Kidney (tissue), 14 donors: ENCODE data around the gene SIRPA. TPM values are rescaled to one million over a fixed set of nuclear protein-coding genes. Genes with fewer than 3 reads are reported as not detected.
A peak's percentile ranks its signal among the peaks of the same experiment; 100 is the strongest.

Experiments used
- DNase-seq, 5 donors: peaks; one replicate each; pipeline ENCODE4 v3.0.0-alpha.2; 2013 to 2020
- FAIRE-seq: peaks from 2 replicates; lab custom pipeline; 2012; peaks lifted over from hg19 to GRCh38; lab: Jason Lieb, UNC
- H3K27ac ChIP-seq, 2 donors: one replicate each; pipeline ENCODE4 v1.7.0; 2013; ENCODE audit warnings: low read depth in 2 of 2, low read length in 2 of 2, inconsistent platforms in 1 of 2
- H3K27me3 ChIP-seq: one replicate; pipeline ENCODE4 v1.7.1; 2013; ENCODE audit warnings: low read length, inconsistent platforms; ENCODE audit not compliant: control insufficient read depth, insufficient read depth
- H3K36me3 ChIP-seq, 3 donors: one replicate each; pipeline versions ENCODE4 v1.7.0 to v1.7.1; 2013; ENCODE audit warnings: low read length in 3 of 3, control low read depth in 1 of 3, inconsistent platforms in 1 of 3; ENCODE audit not compliant: insufficient read depth in 3 of 3, control insufficient read depth in 2 of 3
- H3K4me1 ChIP-seq, 3 donors: one replicate each; pipeline versions ENCODE4 v1.7.0 to v1.7.1; 2013; ENCODE audit warnings: low read length in 3 of 3, inconsistent platforms in 1 of 3, low read depth in 1 of 3; ENCODE audit not compliant: control insufficient read depth in 2 of 3, insufficient read depth in 2 of 3
- H3K4me3 ChIP-seq, 3 donors: one replicate each; pipeline versions ENCODE4 v1.7.0 to v1.8.1; 2013; ENCODE audit warnings: low read length in 3 of 3, control low read depth in 1 of 3, inconsistent platforms in 1 of 3
- H3K9ac ChIP-seq, 3 donors: one replicate each; pipeline versions ENCODE4 v1.7.0 to v1.7.1; 2013; ENCODE audit warnings: low read length in 3 of 3, control low read depth in 1 of 3, inconsistent platforms in 1 of 3
- H3K9me3 ChIP-seq, 3 donors: one replicate each; pipeline versions ENCODE4 v1.7.0 to v1.7.1; 2013; ENCODE audit warnings: low read length in 3 of 3, control low read depth in 1 of 3, inconsistent platforms in 1 of 3; ENCODE audit not compliant: control insufficient read depth in 2 of 3, insufficient read depth in 1 of 3
- intact Hi-C: fragments of 100-400 bp; cut with DNase I; formaldehyde crosslinking; loops from one replicate; pipeline ENCODE4 v1.11.1; 2022
- polyA plus RNA-seq: library from polyadenylated mRNA; stranded (reverse); fragments of 350-450 nt; fragmentation: Illumina TruSeq; extraction: RNeasy Lipid Tissue Mini Kit (QIAGEN cat#74804); gene quantifications from one replicate; pipeline ENCODE4 v1.2.3, GENCODE V29; 2014; ENCODE audit warnings: low read depth, low replicate concordance; ENCODE audit not compliant: insufficient read depth
- total RNA-seq: library from RNA; stranded (reverse); fragmentation: NEBNext Ultra II Directional; extraction: Animal tissue kit (Norgen Biotek cat#: 25700); gene quantifications from one replicate; pipeline ENCODE4 v1.2.1, GENCODE V29; 2021
- TF ChIP-seq, protein P1 (sequence below): IDR thresholded peaks from 3 replicates; pipeline ENCODE4 v1.5.1; 2012; ENCODE audit warnings: mild to moderate bottlenecking, moderate library complexity, borderline replicate concordance; ENCODE audit not compliant: insufficient read depth; ENCODE audit errors: extremely low read depth
- donor health status: control.
- donor health status: control.
- donor health status: control.
- donor health status: control.
- donor health status: control.
- donor health status: DM: yes; HTN: yes; CAD: no.
- donor health status: Normal renal cell carcinoma (clear cell type).

Gene SIRPA
- total and polyA plus RNA-seq, 2 donors from 2014 or later, result 24.7 to 46.6 TPM

DNA sequence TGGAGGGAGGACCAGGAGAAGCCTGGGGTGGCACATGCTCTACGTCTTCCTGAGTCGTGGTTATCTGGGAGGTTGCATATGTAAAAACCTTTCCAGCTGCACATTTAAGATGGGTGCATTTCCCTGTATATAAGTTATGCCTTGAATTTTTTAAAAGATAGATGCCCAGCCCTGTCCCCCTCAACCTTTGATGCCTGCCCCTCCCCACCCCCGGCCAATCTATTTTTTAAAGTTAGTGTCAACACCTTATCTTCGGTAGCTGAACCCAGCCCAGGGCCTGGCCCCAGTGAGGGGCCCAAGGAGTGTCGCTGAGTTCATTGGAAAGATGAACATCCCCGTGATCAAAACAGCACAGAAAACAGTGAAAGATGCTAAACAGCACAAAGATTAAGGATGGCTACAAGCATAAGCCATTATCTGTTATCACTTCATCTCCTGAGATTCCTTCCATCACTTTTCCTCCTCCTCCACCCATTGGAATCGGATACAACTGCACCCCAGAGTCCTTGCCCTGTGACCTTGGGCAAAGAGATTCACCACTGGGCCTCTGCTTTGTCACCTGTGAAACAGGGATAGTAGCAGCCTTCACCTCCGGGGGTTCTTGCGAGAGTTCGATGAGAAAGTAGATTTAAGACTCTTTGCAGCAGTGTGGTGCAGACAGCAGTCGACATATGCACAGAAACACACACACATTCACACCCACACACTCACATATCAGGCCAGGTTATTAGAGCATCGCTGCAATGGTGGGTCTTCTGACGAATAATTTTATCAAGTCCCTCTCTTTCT is 47.5 kb downstream of the SIRPA start:
- intact Hi-C loops, result no loop called here
- FAIRE-seq (no peak), DNase-seq (peak in 1 of 5 donors; percentile 15)
- H3K36me3 ChIP-seq, result no peaks in the 10 kb centered on the region
- H3K4me3 ChIP-seq, result no peak overlapping the region
- H3K9me3 ChIP-seq, result no peaks in the 10 kb centered on the region
- H3K4me1 ChIP-seq, result peaks cover 0 to 18% (median 16%) of the 10 kb centered on the region in 3 donors
- no peak overlapping the region for H3K27ac ChIP-seq
- peaks cover 2% of the 10 kb centered on the region for H3K27me3 ChIP-seq
- TF ChIP-seq, protein P1, sequence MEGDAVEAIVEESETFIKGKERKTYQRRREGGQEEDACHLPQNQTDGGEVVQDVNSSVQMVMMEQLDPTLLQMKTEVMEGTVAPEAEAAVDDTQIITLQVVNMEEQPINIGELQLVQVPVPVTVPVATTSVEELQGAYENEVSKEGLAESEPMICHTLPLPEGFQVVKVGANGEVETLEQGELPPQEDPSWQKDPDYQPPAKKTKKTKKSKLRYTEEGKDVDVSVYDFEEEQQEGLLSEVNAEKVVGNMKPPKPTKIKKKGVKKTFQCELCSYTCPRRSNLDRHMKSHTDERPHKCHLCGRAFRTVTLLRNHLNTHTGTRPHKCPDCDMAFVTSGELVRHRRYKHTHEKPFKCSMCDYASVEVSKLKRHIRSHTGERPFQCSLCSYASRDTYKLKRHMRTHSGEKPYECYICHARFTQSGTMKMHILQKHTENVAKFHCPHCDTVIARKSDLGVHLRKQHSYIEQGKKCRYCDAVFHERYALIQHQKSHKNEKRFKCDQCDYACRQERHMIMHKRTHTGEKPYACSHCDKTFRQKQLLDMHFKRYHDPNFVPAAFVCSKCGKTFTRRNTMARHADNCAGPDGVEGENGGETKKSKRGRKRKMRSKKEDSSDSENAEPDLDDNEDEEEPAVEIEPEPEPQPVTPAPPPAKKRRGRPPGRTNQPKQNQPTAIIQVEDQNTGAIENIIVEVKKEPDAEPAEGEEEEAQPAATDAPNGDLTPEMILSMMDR, result no peak
- no peak overlapping the region for H3K9ac ChIP-seq

DNA sequence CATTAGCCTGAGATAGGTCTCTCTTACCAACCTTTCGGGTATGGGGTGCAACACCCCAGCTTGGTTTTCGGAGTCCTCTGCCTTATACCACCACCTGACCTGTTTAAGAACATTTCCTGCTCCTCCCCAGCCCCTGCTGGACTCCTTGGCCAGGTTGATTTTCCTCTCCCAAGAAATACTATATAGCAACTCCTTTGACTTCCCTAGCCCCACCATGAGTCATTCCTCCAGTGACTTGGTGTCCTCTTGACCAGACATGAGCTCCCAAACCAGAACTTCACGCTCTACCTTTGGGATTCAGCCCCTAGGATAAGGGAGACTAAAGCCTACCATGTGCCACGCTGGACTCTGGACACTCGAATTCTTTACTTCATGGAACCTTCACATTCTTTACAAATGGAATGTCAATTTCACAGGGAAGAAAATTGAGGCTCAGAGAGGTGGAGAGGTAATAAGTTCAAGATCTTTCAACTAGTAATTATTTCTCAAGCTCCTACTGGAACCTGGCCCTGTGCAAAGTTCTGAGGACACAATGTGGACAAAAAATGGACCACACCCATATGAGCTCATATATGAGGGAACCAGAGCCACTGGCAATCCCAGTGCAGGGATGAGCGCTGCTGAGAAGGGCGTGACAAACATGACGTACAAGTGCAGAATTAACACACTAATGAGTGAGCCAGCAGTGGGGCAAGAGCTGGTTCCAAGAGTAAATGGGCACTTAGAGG is 48.2 kb downstream of the SIRPA start:
- H3K36me3 ChIP-seq, result no peaks in the 10 kb centered on the region
- no peak for DNase-seq
- H3K4me1 ChIP-seq, result peaks cover 0 to 18% (median 16%) of the 10 kb centered on the region in 3 donors
- no peaks in the 10 kb centered on the region for H3K9me3 ChIP-seq
- no peak overlapping the region for H3K27ac ChIP-seq
- no peak overlapping the region for H3K4me3 ChIP-seq
- FAIRE-seq, result no peak
- peaks cover 2% of the 10 kb centered on the region for H3K27me3 ChIP-seq
- intact Hi-C loops, result no loop called here
- TF ChIP-seq, protein P1, result no peak
- H3K9ac ChIP-seq, result no peak overlapping the region

DNA sequence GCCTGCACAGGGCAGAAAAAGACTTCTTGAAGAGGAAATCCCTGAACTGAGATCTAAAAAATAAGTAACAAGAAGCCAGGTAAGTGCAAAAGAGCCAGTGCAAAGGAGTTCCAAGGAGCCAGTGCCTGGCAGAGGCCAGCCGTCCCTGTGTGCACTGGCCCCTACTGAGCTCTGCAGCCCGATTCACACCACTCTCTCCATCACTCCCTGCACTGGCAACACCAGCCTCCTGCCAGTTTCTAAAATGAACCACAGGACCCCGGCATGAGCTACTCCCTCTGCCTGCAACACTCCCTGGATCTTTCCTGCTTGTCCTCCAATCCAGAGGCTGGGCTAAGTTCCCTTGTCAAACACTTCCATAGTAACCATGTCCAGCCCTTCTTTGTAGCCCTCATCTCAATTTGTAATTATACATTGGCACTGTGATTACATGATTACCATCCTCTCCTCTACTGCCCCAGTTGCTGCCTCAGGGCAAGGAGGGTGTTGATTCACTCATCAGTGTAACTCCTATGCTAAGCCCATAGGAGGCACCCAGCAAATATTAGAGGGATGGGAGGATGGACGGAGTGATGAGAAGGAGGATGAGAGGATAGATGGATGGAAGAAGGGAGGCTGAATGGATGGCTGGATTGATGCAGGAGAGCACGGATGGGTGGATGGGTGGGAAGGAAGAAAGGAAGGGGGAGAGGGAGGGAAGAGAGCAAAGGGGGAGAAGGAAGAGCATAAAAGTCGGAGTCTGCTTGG is 49.3 kb downstream of the SIRPA start:
- Histone ChIP-seq H3K27me3 (peaks cover 2% of the 10 kb centered on the region), H3K36me3 (no peaks in the 10 kb centered on the region), H3K4me1 (peaks cover 0 to 18% (median 16%) of the 10 kb centered on the region in 3 donors), H3K4me3 (no peak overlapping the region), H3K9me3 (no peaks in the 10 kb centered on the region), H3K9ac (no peak overlapping the region), H3K27ac (peak overlapping the region in 1 of 2 donors; percentile 48)
- FAIRE-seq, result no peak
- TF ChIP-seq, protein P1, result no peak
- intact Hi-C loops, result no loop called here
- DNase-seq, result no peak
